Raji (cell line): ENCODE measurements around the gene RASSF7.

ENCODE experiments used
- POLR2A ChIP-seq: IDR thresholded peaks from 2 replicates; pipeline ENCODE4 v1.6.1; 2011; ENCODE audit warnings: low read depth, low read length, control low read depth; ENCODE audit not compliant: insufficient read depth

RASSF7 gene

DNA sequence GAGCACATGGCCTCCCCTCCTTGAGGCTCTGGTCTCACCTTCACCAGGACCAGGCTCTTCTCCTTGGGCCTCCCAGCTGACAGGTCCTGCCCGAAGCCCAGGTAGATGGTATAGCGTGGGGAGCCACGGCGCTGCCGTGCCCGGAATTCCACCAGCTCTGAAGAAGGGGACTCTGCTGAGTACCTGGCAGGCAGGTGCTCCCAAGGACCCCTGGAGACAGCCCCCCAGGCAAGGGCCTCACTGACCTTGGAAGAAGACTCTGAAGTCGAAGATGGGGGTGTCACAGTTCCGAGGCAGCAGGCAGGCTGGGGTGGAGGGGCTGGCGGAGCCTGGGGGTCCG is 52.2 kb downstream of the RASSF7 start:
- TF ChIP-seq POLR2A: no peak

DNA sequence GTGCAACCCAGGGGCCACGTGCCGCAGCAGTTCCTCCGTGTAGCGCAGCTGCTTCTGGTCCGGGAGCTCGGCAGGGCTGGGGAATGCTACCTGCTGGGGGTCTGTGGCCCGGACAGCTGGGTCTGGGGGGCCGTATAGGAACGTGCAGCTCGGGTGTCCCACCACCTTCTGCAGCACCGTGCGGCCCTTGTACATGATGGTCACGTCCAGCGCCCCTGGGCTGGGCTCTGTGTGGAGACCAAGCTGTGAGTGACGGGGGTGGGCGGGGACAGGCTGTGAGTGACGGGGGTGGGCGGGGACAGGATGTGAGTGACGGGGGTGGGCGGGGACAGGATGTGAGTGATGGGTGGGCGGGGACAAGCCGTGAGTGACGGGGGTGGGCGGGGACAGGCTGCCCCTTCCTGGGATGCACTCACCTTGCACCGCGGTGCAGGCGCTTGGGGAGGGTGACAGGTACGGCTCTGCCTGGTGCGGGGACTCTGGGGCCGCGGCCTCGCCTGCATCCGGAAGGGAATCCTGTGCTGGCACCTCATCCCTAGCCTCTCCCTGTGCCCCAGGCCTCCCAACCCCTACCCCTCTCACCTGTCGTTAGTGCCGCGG is 52.7 kb downstream of the RASSF7 start:
- TF ChIP-seq POLR2A: no peak
